Embryonic facial prominence (tissue), 1 donor: ENCODE data around the gene PIP5K1A.

ENCODE experiments used
- DNase-seq: peaks from one replicate; pipeline ENCODE4 v3.0.0-alpha.2; 2016; ENCODE audit errors: extremely low spot score

PIP5K1A gene

DNA sequence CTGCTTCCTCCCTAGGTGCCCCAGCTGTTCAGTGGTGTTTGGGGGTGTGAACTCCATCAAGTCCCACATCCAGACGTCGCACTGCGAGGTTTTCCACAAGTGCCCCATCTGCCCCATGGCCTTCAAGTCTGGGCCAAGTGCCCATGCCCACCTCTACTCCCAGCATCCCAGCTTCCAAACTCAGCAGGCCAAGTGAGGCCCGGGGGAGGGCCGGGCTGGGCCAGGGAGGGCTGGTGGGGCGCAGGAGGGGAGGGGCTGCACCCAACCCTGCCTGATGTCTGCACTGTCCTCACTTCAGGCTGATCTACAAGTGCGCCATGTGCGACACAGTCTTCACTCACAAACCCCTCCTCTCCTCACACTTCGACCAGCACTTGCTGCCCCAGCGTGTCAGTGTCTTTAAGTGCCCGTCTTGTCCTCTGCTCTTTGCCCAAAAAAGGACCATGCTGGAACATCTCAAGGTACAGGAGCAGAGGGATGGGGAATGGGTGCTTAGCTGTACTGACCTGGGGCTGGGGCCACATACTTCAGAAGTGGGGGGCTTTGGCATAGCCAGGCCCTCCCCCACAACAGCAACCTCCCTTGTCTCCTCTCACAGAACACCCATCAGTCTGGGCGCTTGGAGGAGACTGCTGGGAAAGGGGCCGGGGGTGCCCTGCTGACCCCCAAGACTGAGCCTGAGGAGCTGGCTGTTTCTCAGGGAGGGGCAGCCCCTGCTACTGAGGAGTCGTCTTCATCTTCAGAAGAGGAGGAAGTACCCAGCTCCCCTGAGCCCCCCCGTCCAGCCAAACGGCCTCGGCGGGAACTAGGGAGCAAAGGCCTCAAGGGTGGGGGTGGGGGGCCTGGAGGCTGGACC lies 91.0 kb downstream of the PIP5K1A start:
- DNase-seq = no peak

GRCh38 chr1:151289991-151290708 lies 91.8 kb downstream of the PIP5K1A start:
- DNase-seq = no peak

GRCh38 chr1:151290709-151291303 lies 92.5 kb downstream of the PIP5K1A start:
- DNase-seq = no peak

GRCh38 chr1:151292207-151293030 lies 94.1 kb downstream of the PIP5K1A start:
- no peak for DNase-seq

- DNase-seq = no peak
Measured at GRCh38 chr1:151293093-151293492, 94.7 kb downstream of the PIP5K1A start.

DNA sequence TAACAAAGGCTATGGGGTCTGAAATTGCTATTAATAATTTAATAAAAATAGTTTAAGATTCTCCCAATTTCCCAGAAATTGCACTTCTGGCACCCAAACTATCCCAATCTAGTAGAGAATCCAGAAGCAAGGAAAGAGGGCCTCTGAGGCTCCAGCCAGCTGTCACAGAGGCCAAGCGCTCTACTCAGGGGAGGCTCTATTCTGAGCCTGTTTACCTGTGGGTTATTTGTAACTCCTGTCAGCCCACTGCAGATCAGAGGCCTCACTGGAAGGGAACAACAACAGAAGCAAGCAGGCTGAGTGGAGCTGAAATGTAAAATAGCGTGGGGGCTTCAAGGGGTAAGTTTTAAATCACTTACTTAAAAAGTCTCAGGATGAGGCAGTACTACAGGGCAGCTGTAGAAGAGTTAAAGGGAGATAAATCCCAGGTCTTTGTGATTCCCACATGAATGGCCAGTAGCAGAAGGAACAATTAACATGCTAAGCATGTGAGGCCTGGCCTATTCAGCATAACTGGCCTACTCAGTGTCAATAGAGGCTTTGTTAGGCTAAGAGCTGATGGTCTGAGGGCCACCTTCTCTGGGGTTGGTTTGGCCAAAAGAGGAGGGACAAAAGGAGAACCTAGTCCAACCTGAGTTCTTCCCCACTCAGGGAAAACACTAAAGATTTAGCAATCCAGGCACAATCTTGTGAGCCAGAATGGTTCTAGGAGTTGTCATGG lies 96.5 kb downstream of the PIP5K1A start:
- DNase-seq = no peak
